Astrocyte (in vitro differentiated cells and primary cell): ENCODE data around the gene C1orf21.

Experiments
- CTCF ChIP-seq: IDR thresholded peaks from 2 replicates; pipeline ENCODE4 v1.5.1; 2011; ENCODE audit warnings: low read depth, mild to moderate bottlenecking, inconsistent platforms, low read length, moderate library complexity; ENCODE audit not compliant: insufficient read depth
- EZH2 ChIP-seq: IDR thresholded peaks from 2 replicates; pipeline ENCODE4 v1.6.1; 2012; ENCODE audit warnings: mild to moderate bottlenecking, low read length, inconsistent platforms; ENCODE audit not compliant: insufficient read depth

- TF ChIP-seq CTCF, result no peak
- TF ChIP-seq EZH2, result no peak
These were observed 29.9 kb upstream of the C1orf21 start for GRCh38 chr1:184356891-184357290.
